Measurements from ENCODE around the gene HPSE2. TPM values are rescaled to one million over a fixed set of nuclear protein-coding genes. Genes with fewer than 3 reads are reported as not detected.

Gene HPSE2
- total RNA-seq, 1 experiment from 2014 or later = 0.20 TPM

- H3K4me2 ChIP-seq (ENCODE audit: insufficient read depth, insufficient read length, low read length) = peak overlapping the region; percentile 86
- no peak overlapping the region for H3K27ac ChIP-seq (ENCODE audit: insufficient read length, low read depth, low read length)
- no peak overlapping the region for H2AK5ac ChIP-seq (ENCODE audit: insufficient read length, low read length)
- H2AFZ ChIP-seq (ENCODE audit: low read length) = no peak overlapping the region
- Mint-ChIP-seq H3K36me3 (ENCODE audit: insufficient read depth in 1 of 3, low read depth in 3 of 3) (no peaks in the 10 kb centered on the region), H3K4me3 (peak overlapping the region; percentile 61 to 76), H3K27ac (peak overlapping the region in 1 of 3 experiments; percentile 31; a peak in 1 of 7 replicates), H3K27me3 (ENCODE audit: low read depth) (peaks cover 99% of the 10 kb centered on the region), H3K4me1 (peaks cover 40 to 49% of the 10 kb centered on the region in 2 experiments), H3K9me3 (peaks cover 0 to 3% of the 10 kb centered on the region in 2 experiments; a peak in 1 of 5 replicates)
- H3K9ac ChIP-seq (ENCODE audit: extremely low read depth, insufficient read length, low read length) = no peak overlapping the region
- H4K20me1 ChIP-seq (ENCODE audit: control insufficient read depth, insufficient read depth, insufficient read length) = no peaks in the 10 kb centered on the region
- peaks cover 43% of the 10 kb centered on the region for H3K27me3 ChIP-seq (ENCODE audit: insufficient read depth, low read length)
- TF ChIP-seq CTCF (conservative IDR thresholded peaks at IDR 0.05) = no peak
- H2BK12ac ChIP-seq (ENCODE audit: insufficient read length, low read depth, low read length) = no peak overlapping the region
- no peaks in the 10 kb centered on the region for H3K9me3 ChIP-seq (ENCODE audit: control insufficient read depth, low read depth, low read length)
- H3K18ac ChIP-seq (ENCODE audit: insufficient read length, low read depth, low read length) = no peak overlapping the region
- no peak overlapping the region for H3K4ac ChIP-seq (ENCODE audit: low read depth, low read length)
- no peaks in the 10 kb centered on the region; the same call in 1 of the 2 replicates for H3K4me1 ChIP-seq (ENCODE audit: insufficient read depth, low read length)
- no peak overlapping the region for H2BK20ac ChIP-seq (ENCODE audit: low read depth, low read length, poor library complexity, severe bottlenecking)
- H4K8ac ChIP-seq (replicated peaks; ENCODE audit: insufficient read length, low read depth, low read length) = no peak overlapping the region
- no CpG with 5 or more reads among the region's 25 CpGs for WGBS (ENCODE audit: extremely low coverage, insufficient read length, low lambda C conversion rate)
- no peak overlapping the region for H4K91ac ChIP-seq (ENCODE audit: insufficient read length, low read depth, low read length)
- H4K5ac ChIP-seq (ENCODE audit: insufficient read length, low read depth, low read length) = no peak overlapping the region
- no peak overlapping the region for H2BK5ac ChIP-seq (ENCODE audit: insufficient read length, low read length)
- no peak overlapping the region for H3K14ac ChIP-seq (ENCODE audit: insufficient read depth, low read length)
- H3K56ac ChIP-seq (ENCODE audit: insufficient read length, low read depth, low read length) = no peak overlapping the region
- no peak overlapping the region for H2BK120ac ChIP-seq (ENCODE audit: low read depth, low read length, poor library complexity, severe bottlenecking)
- peaks cover 35% of the 10 kb centered on the region for H3K23me2 ChIP-seq (ENCODE audit: insufficient read length, low read depth, low read length, poor library complexity, severe bottlenecking)
- no peak overlapping the region for H3T11ph ChIP-seq (ENCODE audit: low read length)
- H2BK15ac ChIP-seq (ENCODE audit: low read depth, low read length) = no peak overlapping the region
- peak; percentile 52 for DNase-seq
- no peaks in the 10 kb centered on the region for H3K79me1 ChIP-seq (ENCODE audit: insufficient read depth, low read depth, low read length, poor library complexity, severe bottlenecking)
- no peak overlapping the region for H3K23ac ChIP-seq (ENCODE audit: insufficient read length, low read depth, low read length)
- H3K79me2 ChIP-seq (ENCODE audit: insufficient read depth, low read length) = no peaks in the 10 kb centered on the region
Observed at GRCh38 chr10:99236627-99237309, 1.1 kb upstream of the HPSE2 start.
